ENCODE data around the gene GDPD3. TPM values are rescaled to one million over a fixed set of nuclear protein-coding genes. Genes with fewer than 3 reads are reported as not detected.

Gene GDPD3
- total and polyA plus RNA-seq, 2 experiments from 2014 or later: 0.94 to 1.4 TPM

DNA sequence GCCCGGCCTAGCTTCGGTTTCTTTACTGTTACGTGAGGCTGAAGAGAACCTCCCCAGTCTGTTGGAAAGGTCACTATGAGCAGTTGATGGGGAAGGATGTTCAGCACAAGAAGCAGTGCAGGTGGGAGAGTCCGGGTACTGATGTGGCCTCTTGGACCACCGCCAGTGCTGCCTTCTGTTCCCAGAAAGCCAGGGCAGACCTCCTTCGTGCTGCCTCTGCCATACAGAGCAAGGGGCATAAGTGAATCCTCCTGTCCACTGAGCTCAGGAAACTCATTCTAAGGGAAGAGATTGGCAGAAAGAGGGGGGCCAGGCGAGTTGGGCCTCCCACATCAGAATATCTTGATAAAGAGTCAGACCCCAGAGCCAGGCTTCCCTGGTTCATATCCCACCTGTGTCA is 33.9 kb downstream of the GDPD3 start (continued):
- TF ChIP-seq, protein P1, sequence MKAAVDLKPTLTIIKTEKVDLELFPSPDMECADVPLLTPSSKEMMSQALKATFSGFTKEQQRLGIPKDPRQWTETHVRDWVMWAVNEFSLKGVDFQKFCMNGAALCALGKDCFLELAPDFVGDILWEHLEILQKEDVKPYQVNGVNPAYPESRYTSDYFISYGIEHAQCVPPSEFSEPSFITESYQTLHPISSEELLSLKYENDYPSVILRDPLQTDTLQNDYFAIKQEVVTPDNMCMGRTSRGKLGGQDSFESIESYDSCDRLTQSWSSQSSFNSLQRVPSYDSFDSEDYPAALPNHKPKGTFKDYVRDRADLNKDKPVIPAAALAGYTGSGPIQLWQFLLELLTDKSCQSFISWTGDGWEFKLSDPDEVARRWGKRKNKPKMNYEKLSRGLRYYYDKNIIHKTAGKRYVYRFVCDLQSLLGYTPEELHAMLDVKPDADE (IDR thresholded peaks at IDR 0.05): no peak
- TF ChIP-seq, protein P2, sequence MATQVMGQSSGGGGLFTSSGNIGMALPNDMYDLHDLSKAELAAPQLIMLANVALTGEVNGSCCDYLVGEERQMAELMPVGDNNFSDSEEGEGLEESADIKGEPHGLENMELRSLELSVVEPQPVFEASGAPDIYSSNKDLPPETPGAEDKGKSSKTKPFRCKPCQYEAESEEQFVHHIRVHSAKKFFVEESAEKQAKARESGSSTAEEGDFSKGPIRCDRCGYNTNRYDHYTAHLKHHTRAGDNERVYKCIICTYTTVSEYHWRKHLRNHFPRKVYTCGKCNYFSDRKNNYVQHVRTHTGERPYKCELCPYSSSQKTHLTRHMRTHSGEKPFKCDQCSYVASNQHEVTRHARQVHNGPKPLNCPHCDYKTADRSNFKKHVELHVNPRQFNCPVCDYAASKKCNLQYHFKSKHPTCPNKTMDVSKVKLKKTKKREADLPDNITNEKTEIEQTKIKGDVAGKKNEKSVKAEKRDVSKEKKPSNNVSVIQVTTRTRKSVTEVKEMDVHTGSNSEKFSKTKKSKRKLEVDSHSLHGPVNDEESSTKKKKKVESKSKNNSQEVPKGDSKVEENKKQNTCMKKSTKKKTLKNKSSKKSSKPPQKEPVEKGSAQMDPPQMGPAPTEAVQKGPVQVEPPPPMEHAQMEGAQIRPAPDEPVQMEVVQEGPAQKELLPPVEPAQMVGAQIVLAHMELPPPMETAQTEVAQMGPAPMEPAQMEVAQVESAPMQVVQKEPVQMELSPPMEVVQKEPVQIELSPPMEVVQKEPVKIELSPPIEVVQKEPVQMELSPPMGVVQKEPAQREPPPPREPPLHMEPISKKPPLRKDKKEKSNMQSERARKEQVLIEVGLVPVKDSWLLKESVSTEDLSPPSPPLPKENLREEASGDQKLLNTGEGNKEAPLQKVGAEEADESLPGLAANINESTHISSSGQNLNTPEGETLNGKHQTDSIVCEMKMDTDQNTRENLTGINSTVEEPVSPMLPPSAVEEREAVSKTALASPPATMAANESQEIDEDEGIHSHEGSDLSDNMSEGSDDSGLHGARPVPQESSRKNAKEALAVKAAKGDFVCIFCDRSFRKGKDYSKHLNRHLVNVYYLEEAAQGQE (IDR thresholded peaks at IDR 0.05; ENCODE audit: unreplicated experiment): no peak
- TF ChIP-seq EZH2phosphoT487 (IDR thresholded peaks at IDR 0.05; ENCODE audit: unreplicated experiment) (no peak), ZNF331 (CRISPR knock-in tag; IDR thresholded peaks at IDR 0.05; ENCODE audit: low read depth) (no peak), JUNB (IDR thresholded peaks at IDR 0.05; ENCODE audit: unreplicated experiment) (no peak), EZH2 (IDR thresholded peaks at IDR 0.05; ENCODE audit: low read depth, unreplicated experiment) (no peak)

DNA sequence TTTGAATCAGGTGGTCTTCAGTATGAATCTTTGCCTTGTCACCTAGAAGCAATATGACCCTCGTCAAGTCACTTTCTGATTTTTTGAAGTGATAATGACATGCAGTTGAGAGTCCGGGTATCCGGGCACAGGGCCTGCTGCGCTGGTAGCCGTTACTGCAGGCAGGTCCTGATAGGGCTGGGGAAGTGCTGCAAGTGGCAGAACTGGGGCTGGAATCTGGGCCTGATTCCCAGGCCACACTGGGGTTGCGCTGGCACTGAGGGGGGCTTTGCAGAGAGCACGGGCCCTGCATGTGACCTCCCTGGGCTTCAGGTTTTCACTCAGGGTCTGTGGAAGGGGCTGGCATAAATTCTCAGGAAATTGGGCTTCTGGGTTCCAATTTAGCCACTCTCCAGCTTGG is 34.6 kb downstream of the GDPD3 start:
- H3K9me3 Mint-ChIP-seq: no peaks in the 10 kb centered on the region
- no peak overlapping the region for H3K4me2 ChIP-seq
- H3K27me3 ChIP-seq (ENCODE audit: insufficient read depth): no peaks in the 10 kb centered on the region
- peaks cover 25% of the 10 kb centered on the region for H4K20me1 ChIP-seq (replicated peaks; ENCODE audit: insufficient read depth)
- H3K9me2 ChIP-seq (ENCODE audit: insufficient read depth): no peaks in the 10 kb centered on the region
- no peak overlapping the region for H2AFZ ChIP-seq
- no peak for DNase-seq (ENCODE audit: low spot score)
- peaks cover 16% of the 10 kb centered on the region for H3K4me1 ChIP-seq (ENCODE audit: insufficient read depth)
- H3K27ac Mint-ChIP-seq: no peak overlapping the region
- ATAC-seq: no peak
- peaks cover 34% of the 10 kb centered on the region for H3K79me2 ChIP-seq (replicated peaks; ENCODE audit: insufficient read depth)
- H3K27me3 Mint-ChIP-seq (ENCODE audit: insufficient read depth, low read depth, poor library complexity): peaks cover 22% of the 10 kb centered on the region
- no peak overlapping the region for H3K4me3 Mint-ChIP-seq
- H3K36me3 Mint-ChIP-seq (ENCODE audit: low read depth): peaks cover 67% of the 10 kb centered on the region
- no peak overlapping the region for H3K4me3 ChIP-seq
- H3K36me3 ChIP-seq (ENCODE audit: insufficient read depth): peaks cover 9% of the 10 kb centered on the region
- H3K27ac ChIP-seq (ENCODE audit: low read depth): no peak overlapping the region
- peaks cover 10% of the 10 kb centered on the region for H3K4me1 Mint-ChIP-seq
- H3F3A ChIP-seq (replicated peaks; ENCODE audit: low read depth): peaks cover 15% of the 10 kb centered on the region
- TF ChIP-seq, protein P2 (IDR thresholded peaks at IDR 0.05; ENCODE audit: unreplicated experiment): no peak
- TF ChIP-seq JUNB (IDR thresholded peaks at IDR 0.05; ENCODE audit: unreplicated experiment): no peak
- no peak for TF ChIP-seq STAT1 (IDR thresholded peaks at IDR 0.05; ENCODE audit: unreplicated experiment)
- no peak for TF ChIP-seq CREB1 (CRISPR knock-in tag; IDR thresholded peaks at IDR 0.05; ENCODE audit: low read depth)
- no peak for TF ChIP-seq ZNF331 (CRISPR knock-in tag; IDR thresholded peaks at IDR 0.05; ENCODE audit: low read depth)
- TF ChIP-seq, protein P1 (IDR thresholded peaks at IDR 0.05): no peak
- TF ChIP-seq EZH2phosphoT487 (IDR thresholded peaks at IDR 0.05; ENCODE audit: unreplicated experiment): no peak
